Measurements from ENCODE around the gene FOXA1. TPM values are rescaled to one million over a fixed set of nuclear protein-coding genes. Genes with fewer than 3 reads are reported as not detected.

Gene FOXA1
- total RNA-seq, 4 donors from 2014 or later: 5.1 TPM; not detected in 3

- 9 to 21% methylated on average over 8 to 9 of the region's 24 CpGs for WGBS, 2 donors (ENCODE audit: low coverage in 1 of 2)
- Histone ChIP-seq H3K27ac (no peak overlapping the region), H3K36me3 (no peaks in the 10 kb centered on the region), H3K9me3 (no peaks in the 10 kb centered on the region), H3K27me3 (peaks cover 98% of the 10 kb centered on the region), H3K4me1 (peaks cover 0 to 26% (median 7%) of the 10 kb centered on the region in 3 donors), H3K4me3 (no peak overlapping the region)
- no peak for TF ChIP-seq CTCF (IDR thresholded peaks at IDR 0.05)
- TF ChIP-seq POLR2A (IDR thresholded peaks at IDR 0.05): no peak
- no peak for TF ChIP-seq EP300 (IDR thresholded peaks at IDR 0.05)
- no peak for TF ChIP-seq POLR2AphosphoS5 (IDR thresholded peaks at IDR 0.05)
- ATAC-seq: no peak
These were observed 7.8 kb upstream of the FOXA1 start for GRCh38 chr14:37602605-37603453.

GRCh38 chr14:37601865-37602264 is 6.8 kb upstream of the FOXA1 start:
- Histone ChIP-seq H3K27ac (no peak overlapping the region), H3K4me1 (peaks cover 0 to 30% (median 9%) of the 10 kb centered on the region in 3 donors), H3K4me3 (no peak overlapping the region), H3K36me3 (no peaks in the 10 kb centered on the region), H3K27me3 (peaks cover 100% of the 10 kb centered on the region), H3K9me3 (no peaks in the 10 kb centered on the region)
- WGBS, 2 donors (ENCODE audit: low coverage in 1 of 2): 8 to 9% methylated on average over 18 to 22 of the region's 22 CpGs
- no peak for ATAC-seq
- no peak for TF ChIP-seq POLR2AphosphoS5 (IDR thresholded peaks at IDR 0.05)
- no peak for TF ChIP-seq EP300 (IDR thresholded peaks at IDR 0.05)
- no peak for TF ChIP-seq CTCF (IDR thresholded peaks at IDR 0.05)

GRCh38 chr14:37600880-37601741 is 6.1 kb upstream of the FOXA1 start:
- no peaks in the 10 kb centered on the region for H3K36me3 ChIP-seq
- TF ChIP-seq EP300 (IDR thresholded peaks at IDR 0.05) (no peak), POLR2A (IDR thresholded peaks at IDR 0.05) (no peak), CTCF (IDR thresholded peaks at IDR 0.05) (no peak), POLR2AphosphoS5 (IDR thresholded peaks at IDR 0.05) (no peak)
- no peak overlapping the region for H3K27ac ChIP-seq
- H3K4me3 ChIP-seq: no peak overlapping the region
- peaks cover 100% of the 10 kb centered on the region for H3K27me3 ChIP-seq
- H3K4me1 ChIP-seq: peaks cover 0 to 33% (median 9%) of the 10 kb centered on the region in 3 donors
- H3K9me3 ChIP-seq: no peaks in the 10 kb centered on the region
- ATAC-seq: no peak
- 22 to 33% methylated on average over 3 to 4 of the region's 4 CpGs for WGBS, 2 donors (ENCODE audit: low coverage in 1 of 2)

GRCh38 chr14:37599507-37600368 is 4.7 kb upstream of the FOXA1 start:
- H3K27me3 ChIP-seq: peaks cover 100% of the 10 kb centered on the region
- H3K4me3 ChIP-seq: no peak overlapping the region
- H3K36me3 ChIP-seq: no peaks in the 10 kb centered on the region
- H3K4me1 ChIP-seq: peaks cover 0 to 46% (median 19%) of the 10 kb centered on the region in 3 donors
- no peak overlapping the region for H3K27ac ChIP-seq
- no peak for ATAC-seq
- TF ChIP-seq CTCF (IDR thresholded peaks at IDR 0.05) (no peak), EP300 (IDR thresholded peaks at IDR 0.05) (no peak), POLR2A (IDR thresholded peaks at IDR 0.05) (no peak), POLR2AphosphoS5 (IDR thresholded peaks at IDR 0.05) (no peak)
- no peaks in the 10 kb centered on the region for H3K9me3 ChIP-seq
- 3% methylated on average over 7 of the region's 57 CpGs; no CpG with 5 or more reads in 1 of the 2 donors for WGBS, 2 donors (ENCODE audit: low coverage in 1 of 2)

Data from gastroesophageal sphincter (tissue), 4 donors.